Body of pancreas (tissue), 4 donors: ENCODE results near the gene THAP7.

Experiments used
- CTCF ChIP-seq, 7 experiments: fragments of 450-650 bp in 4 of 7; fragments of 200-600 bp in 3 of 7; sonication (generic) in 3 of 7; IDR thresholded peaks; one replicate each; pipeline ENCODE4 v1.5.1; 2016 to 2019; ENCODE audit warnings: antibody characterized with exemption in 7 of 7
- POLR2A ChIP-seq, 3 donors: fragments of 450-650 bp; IDR thresholded peaks; one replicate each; pipeline ENCODE4 v1.6.1; 2016; ENCODE audit warnings: antibody characterized with exemption in 3 of 3, mild to moderate bottlenecking in 2 of 3

GRCh38 chr22:20994902-20995241, 7.0 kb downstream of the THAP7 start:
- TF ChIP-seq CTCF (IDR thresholded peaks at IDR 0.05) (no peak), POLR2A (IDR thresholded peaks at IDR 0.05) (no peak)
